WI38 (cell line): ENCODE measurements around the gene SLC31A2.

ENCODE experiments used
- H3K4me3 ChIP-seq: 2 replicates; pipeline ENCODE4 v1.5.1; 2011; ENCODE audit warnings: low read depth, mild to moderate bottlenecking, control low read depth, low read length
- CTCF ChIP-seq: IDR thresholded peaks from 2 replicates; pipeline ENCODE4 v1.5.1; 2012; ENCODE audit warnings: low read depth, mild to moderate bottlenecking, control low read depth, low read length

The SLC31A2 gene

GRCh38 chr9:113183956-113184488 is 33.2 kb downstream of the SLC31A2 start:
- no peak overlapping the region for H3K4me3 ChIP-seq
- no peak for TF ChIP-seq CTCF

GRCh38 chr9:113184539-113184938 is 33.7 kb downstream of the SLC31A2 start:
- no peak for TF ChIP-seq CTCF
- no peak overlapping the region for H3K4me3 ChIP-seq

- no peak overlapping the region for H3K4me3 ChIP-seq
- TF ChIP-seq CTCF, result no peak
Measured at GRCh38 chr9:113185271-113185670, 34.5 kb downstream of the SLC31A2 start.

GRCh38 chr9:113186137-113186755 is 35.4 kb downstream of the SLC31A2 start:
- no peak for TF ChIP-seq CTCF
- H3K4me3 ChIP-seq, result no peak overlapping the region

GRCh38 chr9:113187929-113188595 is 37.3 kb downstream of the SLC31A2 start:
- no peak for TF ChIP-seq CTCF
- H3K4me3 ChIP-seq, result peak overlapping the region; percentile 43

- no peak overlapping the region for H3K4me3 ChIP-seq
- TF ChIP-seq CTCF, result no peak
Measured at GRCh38 chr9:113192455-113192854, 41.6 kb downstream of the SLC31A2 start.

- no peak overlapping the region for H3K4me3 ChIP-seq
- TF ChIP-seq CTCF, result no peak
Measured at GRCh38 chr9:113199683-113200329, 49.0 kb downstream of the SLC31A2 start.
